PC-3 (cell line): ENCODE data around the gene KRTAP3-3.

Experiments used
- EZH2phosphoT487 ChIP-seq: fragments of 300-600 bp; sonication (generic); IDR thresholded peaks from 2 replicates; pipeline ENCODE4 v1.6.1; 2018; ENCODE audit warnings: mild to moderate bottlenecking, antibody characterized with exemption, low read length, borderline replicate concordance
- TF ChIP-seq, protein P1 (sequence below): fragments of 300-600 bp; sonication (generic); conservative IDR thresholded peaks from 2 replicates; pipeline ENCODE4 v1.5.1; 2017; ENCODE audit warnings: antibody characterized with exemption, low read depth, mild to moderate bottlenecking, low read length

- TF ChIP-seq, protein P1, sequence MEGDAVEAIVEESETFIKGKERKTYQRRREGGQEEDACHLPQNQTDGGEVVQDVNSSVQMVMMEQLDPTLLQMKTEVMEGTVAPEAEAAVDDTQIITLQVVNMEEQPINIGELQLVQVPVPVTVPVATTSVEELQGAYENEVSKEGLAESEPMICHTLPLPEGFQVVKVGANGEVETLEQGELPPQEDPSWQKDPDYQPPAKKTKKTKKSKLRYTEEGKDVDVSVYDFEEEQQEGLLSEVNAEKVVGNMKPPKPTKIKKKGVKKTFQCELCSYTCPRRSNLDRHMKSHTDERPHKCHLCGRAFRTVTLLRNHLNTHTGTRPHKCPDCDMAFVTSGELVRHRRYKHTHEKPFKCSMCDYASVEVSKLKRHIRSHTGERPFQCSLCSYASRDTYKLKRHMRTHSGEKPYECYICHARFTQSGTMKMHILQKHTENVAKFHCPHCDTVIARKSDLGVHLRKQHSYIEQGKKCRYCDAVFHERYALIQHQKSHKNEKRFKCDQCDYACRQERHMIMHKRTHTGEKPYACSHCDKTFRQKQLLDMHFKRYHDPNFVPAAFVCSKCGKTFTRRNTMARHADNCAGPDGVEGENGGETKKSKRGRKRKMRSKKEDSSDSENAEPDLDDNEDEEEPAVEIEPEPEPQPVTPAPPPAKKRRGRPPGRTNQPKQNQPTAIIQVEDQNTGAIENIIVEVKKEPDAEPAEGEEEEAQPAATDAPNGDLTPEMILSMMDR = no peak
- TF ChIP-seq EZH2phosphoT487 = no peak
These were observed 41.8 kb downstream of the KRTAP3-3 start for GRCh38 chr17:40952154-40952553.
